ENCODE measurements around the gene SMCHD1. TPM values are rescaled to one million over a fixed set of nuclear protein-coding genes. Genes with fewer than 3 reads are reported as not detected.

SMCHD1 gene
- total RNA-seq, 4 donors from 2014 or later: 85.1 to 142 (median 91.7) TPM

- TF ChIP-seq, protein P1, sequence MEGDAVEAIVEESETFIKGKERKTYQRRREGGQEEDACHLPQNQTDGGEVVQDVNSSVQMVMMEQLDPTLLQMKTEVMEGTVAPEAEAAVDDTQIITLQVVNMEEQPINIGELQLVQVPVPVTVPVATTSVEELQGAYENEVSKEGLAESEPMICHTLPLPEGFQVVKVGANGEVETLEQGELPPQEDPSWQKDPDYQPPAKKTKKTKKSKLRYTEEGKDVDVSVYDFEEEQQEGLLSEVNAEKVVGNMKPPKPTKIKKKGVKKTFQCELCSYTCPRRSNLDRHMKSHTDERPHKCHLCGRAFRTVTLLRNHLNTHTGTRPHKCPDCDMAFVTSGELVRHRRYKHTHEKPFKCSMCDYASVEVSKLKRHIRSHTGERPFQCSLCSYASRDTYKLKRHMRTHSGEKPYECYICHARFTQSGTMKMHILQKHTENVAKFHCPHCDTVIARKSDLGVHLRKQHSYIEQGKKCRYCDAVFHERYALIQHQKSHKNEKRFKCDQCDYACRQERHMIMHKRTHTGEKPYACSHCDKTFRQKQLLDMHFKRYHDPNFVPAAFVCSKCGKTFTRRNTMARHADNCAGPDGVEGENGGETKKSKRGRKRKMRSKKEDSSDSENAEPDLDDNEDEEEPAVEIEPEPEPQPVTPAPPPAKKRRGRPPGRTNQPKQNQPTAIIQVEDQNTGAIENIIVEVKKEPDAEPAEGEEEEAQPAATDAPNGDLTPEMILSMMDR (IDR thresholded peaks at IDR 0.05; ENCODE audit: low read depth): no peak
Observed at GRCh38 chr18:2656981-2657512, 1.5 kb downstream of the SMCHD1 start.

GRCh38 chr18:2657788-2658458 is 2.4 kb downstream of the SMCHD1 start:
- TF ChIP-seq, protein P1 (IDR thresholded peaks at IDR 0.05; ENCODE audit: low read depth): no peak

DNA sequence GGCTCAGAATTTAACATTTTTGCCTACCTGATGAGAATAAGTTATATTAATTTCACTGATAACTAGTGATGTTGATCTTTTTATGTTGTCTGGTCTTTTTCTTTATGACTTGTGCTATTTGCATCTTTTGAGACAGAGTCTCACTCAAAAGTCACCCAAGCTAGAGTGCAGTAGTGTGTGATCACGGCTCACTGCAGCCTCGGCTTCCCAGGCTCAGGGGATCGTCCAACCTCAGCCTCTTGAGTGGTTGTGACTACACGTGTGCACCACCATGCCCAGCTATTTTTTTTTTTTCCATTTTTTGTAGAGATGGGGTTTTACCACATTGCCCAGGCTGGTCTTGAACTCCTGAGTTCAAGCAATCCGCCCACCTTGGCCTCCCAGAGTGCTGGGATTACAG is 7.5 kb downstream of the SMCHD1 start:
- TF ChIP-seq, protein P1 (IDR thresholded peaks at IDR 0.05; ENCODE audit: low read depth): no peak

DNA sequence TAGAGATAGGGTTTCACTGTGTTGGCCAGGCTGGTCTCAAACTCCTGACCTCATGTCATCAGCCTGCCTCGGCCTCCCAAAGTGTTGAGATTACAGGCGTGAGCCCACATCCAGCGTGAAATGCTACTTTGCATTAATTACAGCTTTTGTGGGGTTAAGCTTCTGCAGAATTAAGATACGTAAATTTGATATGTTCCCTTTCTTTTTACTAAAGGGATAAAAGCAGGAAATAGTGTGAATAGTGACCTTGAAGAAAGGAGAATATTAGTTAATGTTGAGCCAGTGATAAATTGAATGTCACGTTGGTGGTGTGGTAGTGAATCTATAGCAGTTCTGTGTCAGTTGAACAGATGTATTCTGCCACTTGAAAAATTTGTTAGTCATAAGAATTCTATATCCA is 16.9 kb downstream of the SMCHD1 start:
- TF ChIP-seq, protein P1 (IDR thresholded peaks at IDR 0.05; ENCODE audit: low read depth): no peak

- TF ChIP-seq, protein P1 (IDR thresholded peaks at IDR 0.05; ENCODE audit: low read depth): no peak
Observed at GRCh38 chr18:2672872-2673271, 17.3 kb downstream of the SMCHD1 start.

DNA sequence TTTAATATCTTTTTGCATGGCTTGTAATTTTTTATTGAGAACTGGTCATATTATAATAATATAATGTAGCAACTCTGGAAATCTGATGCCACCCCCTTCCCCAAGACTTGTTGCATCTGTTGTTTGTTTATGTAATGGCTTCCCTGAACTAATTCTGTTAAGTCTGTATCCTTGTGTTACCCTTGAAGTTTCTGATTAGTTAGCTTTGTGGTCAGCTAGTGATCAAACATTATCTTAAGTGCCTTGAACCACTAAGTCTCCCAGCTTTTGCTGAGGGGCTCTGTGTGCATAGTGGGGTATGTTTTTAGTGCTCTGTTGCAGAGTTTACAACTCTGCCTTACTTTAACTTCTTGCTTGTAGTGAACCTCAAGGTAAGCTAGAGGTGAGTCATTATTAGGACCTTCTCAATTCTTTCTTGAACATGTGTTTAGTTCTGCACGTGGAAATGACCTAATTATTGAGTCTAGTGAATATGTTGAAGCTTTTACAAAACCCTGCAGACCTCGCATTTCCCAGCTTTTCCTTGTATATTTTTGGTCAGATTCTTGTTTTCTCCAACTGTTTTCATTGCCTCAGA is 24.8 kb downstream of the SMCHD1 start:
- TF ChIP-seq, protein P1 (IDR thresholded peaks at IDR 0.05; ENCODE audit: low read depth): no peak

GRCh38 chr18:2681993-2682603 is 26.6 kb downstream of the SMCHD1 start:
- TF ChIP-seq, protein P1 (IDR thresholded peaks at IDR 0.05; ENCODE audit: low read depth): no peak

All from subcutaneous adipose tissue (tissue), 4 donors.